Activated T-cell treated with anti-CD3 and anti-CD28 coated beads, Interleukin-2, amount 50 U/mL, for 48 hours (primary cell): ENCODE results near the gene CNTNAP1.
A peak's percentile ranks its signal among the peaks of the same experiment; 100 is the strongest.

ENCODE experiments used
- DNase-seq, 2 experiments: peaks; one replicate each; pipeline ENCODE4 v3.0.0-alpha.2; 2020

The CNTNAP1 gene

DNA sequence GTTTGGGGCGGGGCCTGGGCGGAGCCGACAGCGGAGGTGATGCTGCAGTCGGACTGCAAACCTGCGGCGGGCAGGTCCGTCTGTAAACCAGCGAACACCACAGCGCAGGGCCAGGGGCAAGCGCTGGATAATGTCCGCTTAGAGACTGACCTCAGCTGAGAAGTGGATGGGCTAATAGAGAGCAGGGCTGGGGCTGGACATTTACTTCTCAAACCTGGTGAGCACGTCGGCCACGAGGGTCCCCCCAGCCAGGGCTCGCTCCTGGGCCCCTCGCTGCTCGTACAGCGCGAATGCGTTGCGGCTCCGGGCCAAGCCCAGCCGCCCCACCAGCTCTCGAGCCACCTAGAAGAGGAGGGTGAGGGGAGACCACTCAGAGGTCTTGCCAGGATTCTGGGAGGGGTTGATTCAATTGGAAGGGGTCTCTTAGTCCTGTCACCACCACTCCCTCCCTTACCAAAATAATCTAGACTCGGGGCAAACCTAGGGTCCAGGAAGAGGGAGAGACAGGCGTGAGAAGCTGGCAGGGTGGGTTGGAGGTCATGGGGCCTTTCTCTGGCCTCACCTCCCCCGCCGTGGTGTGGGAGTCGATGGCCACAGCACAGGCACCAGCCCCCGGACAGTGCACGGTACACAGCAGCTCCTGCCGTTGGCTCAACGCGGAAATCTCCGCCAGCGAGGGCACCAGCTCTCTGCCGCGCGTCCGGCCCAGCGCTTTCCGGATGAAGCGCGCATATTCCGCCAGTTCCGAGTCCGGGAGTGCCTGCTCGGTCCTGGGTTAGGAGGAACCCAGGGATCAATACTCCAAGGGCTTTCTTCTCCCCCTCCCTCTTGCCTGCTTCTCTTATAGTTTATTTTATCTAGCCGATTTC is 11.3 kb upstream of the CNTNAP1 start:
- DNase-seq = no peak

DNA sequence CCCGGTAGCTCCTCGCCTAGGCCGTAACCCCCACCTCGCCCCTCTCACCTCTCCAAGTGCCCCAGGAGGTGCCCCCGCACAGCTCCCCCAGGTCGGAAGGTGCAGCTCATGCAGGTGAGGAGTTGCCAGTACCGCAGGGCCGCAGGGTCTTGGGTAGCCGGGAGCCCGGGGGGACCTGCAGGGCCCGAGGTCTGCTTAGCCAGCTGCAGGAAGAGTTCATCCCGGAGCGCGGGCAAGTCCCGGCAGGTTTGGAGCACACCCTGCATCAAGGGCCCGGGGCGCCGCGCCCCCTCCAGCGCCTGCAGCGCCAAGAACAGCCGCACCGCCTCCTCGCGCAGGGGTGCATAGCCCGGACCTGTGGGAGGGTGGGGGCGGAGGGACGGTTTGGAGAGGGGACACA is 10.3 kb upstream of the CNTNAP1 start:
- DNase-seq = no peak

DNA sequence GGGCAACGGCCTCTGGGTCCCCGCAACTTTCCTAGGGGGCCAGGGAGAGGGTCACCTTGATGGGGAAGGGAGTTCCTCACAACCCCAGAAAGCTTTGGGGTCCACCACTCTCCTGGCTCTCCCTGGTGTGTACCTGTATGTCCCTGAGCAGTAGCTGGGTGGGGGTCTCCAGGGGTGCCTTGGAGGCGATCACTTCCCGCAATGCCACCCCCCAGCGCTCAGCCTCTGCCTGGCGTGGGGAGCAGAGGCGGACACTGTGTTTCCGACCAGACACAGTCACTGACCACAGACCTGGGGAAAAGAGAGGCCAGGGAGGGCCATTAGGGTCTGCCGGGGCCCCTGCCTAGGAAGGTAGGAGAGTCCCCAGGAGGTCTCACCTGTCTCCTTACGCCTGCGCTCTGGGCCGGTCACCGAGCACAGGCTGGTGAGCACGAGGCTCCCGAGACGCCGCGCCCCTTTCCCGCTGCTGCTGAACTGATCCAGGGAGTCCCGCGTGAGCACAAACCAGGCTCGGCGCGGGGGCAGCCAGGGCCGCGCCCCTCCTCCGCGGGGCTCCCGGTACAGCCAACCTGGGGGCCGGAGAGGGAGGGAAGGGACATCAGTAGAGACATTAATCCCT is 9.0 kb upstream of the CNTNAP1 start:
- no peak for DNase-seq

DNA sequence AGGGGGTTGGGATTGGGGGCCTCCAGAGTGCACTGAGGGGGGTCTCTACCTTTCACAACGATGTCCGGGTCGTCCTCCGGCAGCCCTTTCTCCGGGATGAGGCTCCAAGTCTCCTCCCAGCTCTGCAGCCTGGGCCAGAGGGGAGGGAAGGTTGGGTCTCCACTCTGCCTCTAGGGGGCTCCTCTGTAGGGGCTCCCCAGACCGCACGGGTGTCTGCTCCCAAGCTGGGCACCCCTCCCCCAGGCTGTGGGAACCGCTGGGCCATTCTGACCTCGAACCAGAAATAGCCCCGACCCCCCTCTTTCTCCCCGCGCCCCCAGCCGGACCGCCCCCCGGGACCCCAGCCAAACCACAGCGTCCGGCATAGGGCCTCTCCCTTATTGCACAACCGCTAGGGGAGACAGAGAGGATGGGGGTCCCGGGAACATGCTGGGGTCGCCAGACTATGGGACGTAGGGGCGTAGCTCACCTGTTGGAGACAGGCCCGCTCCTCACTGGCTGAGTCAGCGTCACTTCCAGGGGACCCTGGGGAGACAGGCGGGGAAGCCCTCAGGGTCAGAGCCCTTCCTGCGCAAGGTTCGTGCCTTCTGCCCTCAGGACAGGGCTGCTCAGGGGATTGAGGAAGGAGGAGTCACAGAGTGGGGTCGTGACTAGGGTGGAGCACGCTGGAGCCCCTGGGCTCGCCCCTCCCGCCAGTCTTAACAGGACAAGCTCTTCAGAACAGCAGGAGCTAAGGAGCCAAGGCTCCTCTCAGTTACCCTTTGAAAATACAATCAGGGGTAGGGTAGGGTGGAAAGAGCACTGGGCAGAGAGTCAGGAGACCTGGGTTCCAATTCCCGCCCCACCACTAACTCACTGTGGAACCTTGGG is 8.2 kb upstream of the CNTNAP1 start:
- peak; percentile 43 to 54 for DNase-seq

DNA sequence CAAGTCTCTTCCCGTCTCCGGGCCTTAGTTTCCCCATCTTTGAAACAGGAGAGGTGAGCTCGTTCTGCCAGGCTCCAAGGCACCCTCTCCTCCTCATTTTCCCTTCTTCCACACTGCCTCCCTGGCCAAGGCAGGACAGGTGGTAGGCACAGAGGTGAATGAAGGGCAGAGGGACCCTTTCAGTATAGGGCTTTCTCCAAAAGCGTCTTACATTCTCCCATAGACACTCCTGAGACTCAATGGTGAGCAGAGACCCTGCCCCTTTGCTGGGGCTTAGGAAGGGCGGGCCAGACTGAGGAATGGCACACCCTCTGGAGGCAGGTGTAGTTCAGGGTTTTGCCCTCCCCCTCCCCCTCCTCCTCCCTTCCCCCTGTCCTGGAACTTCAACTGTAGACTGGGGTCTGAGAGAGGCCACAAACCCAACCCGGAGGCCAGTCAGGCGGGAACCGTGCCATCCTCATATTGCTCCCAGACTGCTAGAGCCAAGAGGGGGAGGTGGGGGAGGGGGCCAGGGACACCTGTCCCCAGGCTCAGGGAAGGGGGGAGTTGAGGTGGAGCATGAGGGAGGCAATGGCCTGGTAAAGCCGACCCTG is 7.5 kb upstream of the CNTNAP1 start:
- no peak for DNase-seq

DNA sequence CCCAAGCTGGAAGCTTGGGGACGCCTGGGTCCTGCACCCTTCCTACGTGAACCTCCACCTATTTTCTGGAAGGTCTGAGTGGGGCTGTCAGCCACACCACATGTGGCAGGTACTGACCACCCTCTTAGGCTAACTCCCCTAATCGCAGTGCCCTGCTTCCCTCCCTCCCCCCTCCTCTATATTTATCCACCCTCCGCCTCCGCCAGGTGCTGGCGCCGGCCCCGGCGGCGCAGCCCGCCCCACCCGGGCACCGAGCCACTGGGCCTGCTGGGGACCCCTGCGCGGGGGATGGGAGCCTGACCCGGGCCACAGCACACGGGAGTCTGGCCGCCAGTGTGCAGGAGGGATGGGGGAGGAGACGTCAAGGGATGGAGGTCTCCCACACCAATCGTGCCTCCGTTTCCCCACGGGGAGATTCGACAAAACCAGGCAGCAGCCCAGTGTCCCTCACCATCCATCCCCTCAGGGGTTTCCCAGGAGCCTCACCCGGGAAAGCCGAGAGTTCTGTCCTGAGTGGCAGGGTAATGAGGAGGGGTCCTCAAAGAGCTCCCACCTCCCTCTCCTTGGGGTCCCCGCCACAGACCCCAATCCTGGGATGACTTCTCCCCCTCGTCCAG is 6.9 kb upstream of the CNTNAP1 start:
- DNase-seq = no peak

DNA sequence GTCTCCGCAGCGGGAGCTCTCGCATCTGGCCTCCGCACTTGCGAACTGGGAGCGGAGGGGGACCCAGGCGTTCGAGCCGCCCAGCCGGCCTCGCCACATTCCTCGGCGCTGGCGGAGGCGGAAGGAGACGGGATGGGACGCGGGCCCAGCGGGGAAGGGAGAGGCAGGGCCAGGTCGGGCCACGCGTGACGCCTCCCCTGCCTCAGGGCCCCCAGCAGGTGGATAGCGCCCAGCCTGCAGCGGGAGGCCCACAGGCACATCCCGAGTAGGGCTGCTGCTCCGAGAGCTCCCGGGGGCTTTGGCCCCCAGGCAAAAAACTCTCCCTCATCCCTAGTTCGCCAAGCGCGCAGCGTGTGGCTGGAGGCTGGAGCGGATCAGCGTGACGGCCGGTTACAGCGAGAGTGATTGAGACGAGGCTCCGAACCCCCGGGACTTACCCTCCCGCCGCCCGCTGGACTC is 6.3 kb upstream of the CNTNAP1 start:
- peak in 1 of 2 experiments; percentile 42 for DNase-seq

DNA sequence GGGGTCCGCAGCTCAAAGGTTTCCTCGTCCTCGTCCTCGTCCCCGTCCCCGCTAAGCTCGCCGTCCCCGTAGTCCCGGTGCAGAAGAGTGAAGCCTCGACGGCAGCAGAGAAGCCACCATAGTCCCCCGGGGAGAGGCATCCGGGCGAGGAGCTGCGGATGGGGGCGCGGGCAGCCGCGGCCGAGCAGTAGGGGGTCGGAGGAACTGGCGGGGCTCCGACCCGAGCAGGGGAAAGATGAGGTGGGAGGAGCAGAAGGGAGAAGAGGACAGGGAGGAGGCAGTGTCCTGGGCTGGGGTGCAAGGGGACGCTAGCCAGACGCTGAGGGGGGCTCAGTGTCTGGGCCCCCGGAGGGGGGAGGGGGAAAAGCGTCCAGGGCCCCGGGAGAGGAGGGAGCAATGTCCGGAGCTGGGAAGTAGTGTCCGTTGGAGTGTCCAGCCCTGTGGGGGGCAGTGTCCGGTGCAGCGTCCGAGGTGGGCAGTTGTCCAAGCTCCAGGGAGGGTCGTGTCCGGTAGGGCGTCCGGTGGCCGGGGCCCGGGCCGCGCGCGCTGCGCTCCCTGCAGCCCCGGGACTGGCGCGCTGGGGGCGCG is 5.8 kb upstream of the CNTNAP1 start, which contains the start of gene PLEKHH3:
PLEKHH3 (minus strand) TSS at position 571 of the 588 bp plus-strand sequence; CDS start at position 140, 431 bp downstream.
- no peak for DNase-seq

DNA sequence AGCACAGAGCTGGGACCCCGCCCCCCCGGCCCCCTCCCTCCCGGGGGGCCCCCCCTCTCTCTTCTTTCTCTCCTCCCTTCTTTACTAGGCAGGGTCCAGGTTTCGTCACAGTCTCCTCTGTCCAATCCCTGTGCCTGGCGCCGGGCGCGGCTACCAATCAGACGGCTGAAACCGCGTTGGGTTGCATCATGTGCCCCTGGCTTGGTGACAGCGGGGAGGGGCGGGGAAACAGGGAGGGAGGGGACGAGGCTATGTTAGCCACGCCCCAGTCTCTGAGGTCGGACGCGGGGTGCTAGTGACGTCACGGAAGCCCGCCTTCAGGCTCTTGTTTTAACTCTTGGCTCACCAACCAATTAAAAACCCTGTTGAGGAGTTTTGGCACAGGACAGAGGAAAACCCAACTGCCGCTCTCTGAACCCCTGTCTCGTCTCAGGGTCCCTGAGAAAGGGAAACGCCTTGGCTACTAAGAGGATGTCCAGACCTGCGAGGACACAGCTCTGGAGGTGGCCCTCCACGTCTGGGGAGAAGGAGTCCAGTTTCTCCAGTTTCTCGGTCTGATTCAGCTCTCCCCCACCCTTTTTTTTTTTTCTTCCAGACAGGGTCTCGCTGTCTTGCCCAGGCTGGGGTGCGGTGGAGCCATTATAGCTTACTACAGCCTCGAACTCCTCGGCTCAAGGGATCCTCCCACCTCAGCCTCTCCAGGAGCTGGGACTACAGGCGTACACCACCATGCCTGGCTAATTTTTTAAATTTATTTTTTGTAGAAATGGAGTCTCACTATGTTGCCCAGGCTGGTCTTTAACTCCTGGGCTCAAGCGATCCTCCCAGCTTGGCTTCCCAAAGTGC is 5.1 kb upstream of the CNTNAP1 start:
- peak; percentile 99 for DNase-seq

DNA sequence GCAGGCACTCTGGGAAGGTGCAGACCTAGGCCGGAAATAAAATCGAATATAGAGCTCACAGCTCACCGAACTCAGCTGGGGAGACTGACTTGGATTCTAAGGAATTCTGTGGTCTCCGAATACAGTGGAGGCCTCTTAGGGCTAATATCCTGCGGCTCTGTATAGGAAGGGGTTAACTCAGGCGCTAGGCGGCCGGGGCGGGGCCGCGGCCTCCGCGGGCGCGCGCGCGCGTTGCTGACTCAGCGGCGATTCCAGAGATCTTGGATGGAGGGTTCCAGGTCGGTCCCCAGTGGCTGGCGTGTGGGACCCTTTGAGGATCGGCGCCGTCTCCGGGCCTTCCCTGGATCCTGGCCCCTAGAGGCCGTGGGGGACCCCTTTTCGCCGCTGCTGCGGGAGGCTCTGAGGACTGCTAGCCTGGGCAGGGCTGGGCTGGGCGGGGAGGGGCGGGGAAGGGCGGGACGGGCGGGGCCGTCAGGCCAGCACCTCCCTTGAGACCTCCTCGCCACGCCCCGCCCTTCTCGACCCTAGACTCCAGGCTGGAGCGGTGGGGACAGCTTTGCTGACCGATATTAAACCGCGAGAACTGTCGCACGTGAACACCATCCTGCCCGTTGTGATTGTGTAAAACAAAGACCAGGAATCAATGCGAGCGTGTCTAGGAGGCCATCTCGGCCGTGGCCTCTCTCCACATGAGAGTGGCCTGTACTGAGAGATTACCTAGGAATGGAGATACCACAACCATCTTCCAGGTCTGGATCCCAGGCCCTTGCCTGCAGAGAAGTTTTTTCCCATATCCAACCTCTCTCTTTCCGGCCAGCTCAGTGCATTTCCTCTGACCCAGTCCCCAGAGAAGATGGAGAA is 4.2 kb upstream of the CNTNAP1 start:
- peak; percentile 90 to 92 for DNase-seq

DNA sequence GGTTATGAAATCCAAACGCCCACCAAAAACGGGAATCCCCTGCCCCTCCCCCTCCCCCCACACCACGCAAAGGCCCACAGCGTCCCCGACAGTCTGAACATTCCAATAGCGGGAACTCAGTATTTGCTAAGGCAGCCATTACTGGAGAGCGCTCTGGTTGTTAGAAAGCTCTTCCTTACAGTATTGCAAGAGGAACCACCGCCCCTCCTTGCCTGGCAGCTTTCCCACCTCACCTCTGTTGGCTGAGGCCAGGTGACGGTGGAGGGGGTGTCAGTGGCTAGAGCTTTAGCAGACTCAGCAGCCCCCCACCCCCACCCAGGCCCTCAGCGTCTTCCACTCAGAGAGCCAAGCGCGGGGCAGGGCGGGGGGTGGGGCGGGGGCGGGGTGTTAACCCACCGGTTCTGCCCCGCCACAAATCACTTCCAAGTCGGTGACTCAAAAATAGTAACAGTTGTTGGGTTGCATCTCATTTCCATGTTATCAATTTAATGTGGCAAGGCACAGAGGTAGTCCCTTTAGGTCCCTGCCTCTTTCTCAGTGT is 3.3 kb upstream of the CNTNAP1 start:
- peak; percentile 72 to 74 for DNase-seq

DNA sequence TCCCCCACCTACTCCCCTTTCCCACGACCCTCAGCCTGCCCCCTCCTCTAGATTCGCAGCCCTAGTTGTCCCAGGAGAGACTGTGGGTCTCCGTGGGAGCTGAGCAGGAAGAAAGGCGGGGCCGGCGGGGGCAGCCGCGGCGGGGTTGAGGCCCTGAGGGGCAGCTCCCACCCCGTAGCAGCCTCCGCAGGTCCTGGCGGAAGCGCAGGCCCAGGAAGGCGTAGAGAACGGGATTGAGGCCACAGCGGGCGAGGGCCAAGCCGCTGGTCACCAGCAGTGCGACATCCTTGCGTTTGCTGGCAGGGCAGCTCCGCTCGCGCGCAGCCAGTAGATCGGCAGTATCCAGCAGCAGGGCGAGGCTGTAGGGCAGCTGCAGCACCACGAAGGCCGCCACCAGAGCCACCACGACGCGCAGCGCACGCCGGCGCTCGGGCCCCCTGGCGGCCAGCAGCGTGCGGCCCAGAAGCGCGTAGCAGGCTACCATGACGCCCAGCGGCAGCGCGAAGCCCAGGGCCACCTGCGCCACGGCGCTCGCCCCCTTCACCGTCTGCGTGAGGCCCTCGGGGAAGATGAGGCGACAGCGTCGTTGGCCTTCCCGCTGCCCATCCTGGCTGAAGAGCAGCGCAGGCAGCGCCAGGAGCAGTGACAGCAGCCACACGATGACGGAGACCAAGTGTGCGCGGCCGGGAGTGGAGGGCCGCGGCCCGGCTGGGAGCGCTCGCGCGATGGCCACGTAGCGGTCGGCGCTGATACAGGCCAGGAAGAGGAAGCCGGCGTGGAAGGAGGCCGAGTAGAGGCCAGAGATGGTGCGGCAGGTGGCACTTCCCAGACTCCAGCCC is 2.6 kb upstream of the CNTNAP1 start:
- DNase-seq = peak; percentile 80 to 87

DNA sequence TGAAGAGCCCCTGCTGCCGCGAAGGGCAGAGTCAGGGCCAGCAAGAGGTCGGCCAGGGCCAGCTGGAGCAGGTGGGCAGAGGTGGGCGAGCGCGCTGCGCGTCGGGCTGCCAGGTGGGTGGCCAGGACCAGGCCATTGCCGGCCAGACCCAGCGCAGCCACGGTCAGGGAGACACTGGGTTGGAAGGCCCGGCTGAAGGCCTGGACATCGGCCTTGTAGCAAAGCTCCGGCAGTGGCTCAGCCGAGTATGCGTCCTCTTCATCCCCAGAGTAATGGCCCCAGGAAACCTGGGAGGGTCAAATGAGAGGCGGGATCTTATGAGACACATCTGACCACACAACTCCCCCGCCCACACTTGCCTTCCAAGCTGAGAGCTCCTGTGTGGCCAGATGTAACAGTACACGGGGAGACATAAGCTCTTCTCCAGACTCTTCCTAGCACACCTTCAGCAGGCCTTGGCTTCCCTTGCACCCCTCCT is 2.0 kb upstream of the CNTNAP1 start:
- no peak for DNase-seq

DNA sequence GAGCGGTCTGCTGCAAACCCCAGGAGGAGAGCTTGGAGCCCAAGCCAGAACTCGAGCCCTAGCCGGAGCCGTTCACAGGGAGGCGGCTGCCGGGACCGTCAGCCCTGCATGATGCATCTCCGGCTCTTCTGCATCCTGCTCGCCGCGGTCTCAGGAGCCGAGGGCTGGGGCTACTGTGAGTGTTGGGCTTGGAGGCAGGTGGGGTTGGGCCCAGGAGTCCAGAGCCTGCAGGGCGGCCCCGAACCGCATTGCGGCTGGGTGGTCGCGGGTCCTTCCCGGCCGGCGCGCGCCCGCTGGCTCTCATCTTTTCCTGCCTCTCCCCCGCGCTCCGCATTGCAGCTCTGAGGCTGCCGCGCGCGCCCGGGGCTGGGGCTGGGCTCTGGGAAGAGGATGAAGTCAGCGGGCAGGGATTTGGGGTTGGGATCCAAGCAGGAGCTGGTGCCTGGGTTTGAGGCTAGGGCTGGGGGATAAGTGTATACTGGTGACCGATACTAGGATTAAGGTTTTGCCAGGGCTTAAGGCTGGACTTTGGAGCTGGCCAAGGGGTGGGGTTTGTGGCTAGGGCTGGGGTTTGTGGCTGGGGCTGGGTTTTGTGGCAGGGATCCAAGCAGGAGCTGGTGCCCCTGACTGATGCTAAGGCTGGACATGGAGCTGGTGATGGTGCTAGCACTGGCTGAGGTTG is 532 bp downstream of the CNTNAP1 start:
- DNase-seq = peak; percentile 46 to 61

DNA sequence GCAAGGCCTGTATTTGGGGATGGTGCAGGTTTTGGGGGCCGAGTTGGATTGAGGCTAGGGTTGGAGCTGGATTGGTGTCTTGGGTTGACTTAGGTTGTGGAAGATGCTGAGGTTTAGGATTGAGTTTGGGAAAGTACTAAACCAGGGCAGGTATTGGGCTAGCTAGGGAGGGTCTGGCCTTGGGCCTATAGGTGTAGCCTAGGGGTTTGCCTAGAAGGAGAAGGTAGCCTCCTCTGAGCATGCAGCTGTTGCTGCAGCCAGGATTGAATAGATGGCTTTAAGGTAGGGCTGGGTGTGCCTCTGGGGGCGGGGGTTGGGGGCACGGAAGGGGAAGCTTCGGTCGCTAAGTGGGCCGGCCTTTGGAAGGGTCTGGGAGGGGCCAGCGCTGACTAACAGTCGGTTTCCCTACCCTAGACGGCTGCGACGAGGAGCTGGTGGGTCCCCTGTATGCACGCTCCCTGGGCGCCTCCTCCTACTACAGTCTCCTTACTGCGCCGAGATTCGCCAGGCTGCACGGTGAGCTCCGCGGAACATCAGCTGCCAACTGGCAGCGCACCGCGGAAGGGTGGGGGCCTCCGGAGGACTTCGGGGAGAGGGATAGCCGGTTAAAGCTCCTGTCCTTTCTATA is 1.2 kb downstream of the CNTNAP1 start:
- DNase-seq = peak in 1 of 2 experiments; percentile 35

DNA sequence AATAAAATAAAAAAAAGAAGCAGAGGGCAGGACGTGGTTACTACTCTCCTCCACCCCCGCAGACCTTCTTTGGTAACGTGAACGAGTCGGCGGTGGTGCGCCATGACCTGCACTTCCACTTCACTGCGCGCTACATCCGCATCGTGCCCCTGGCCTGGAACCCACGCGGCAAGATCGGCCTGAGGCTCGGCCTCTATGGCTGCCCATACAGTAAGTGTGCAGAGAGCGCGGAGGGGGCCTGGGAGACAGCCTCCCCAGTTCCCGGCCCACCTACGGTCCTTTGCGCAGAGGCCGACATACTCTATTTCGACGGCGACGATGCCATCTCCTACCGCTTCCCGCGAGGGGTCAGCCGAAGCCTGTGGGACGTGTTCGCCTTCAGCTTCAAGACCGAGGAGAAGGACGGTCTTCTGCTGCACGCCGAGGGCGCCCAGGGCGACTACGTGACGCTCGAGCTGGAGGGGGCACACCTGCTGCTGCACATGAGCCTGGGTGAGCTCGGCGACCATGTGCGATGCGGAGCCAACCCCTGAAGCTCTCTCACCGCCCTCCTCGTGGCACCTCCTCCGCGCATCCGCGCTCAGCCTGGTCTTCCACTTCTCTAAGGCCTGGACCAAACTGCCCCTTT is 2.7 kb downstream of the CNTNAP1 start:
- DNase-seq = no peak

DNA sequence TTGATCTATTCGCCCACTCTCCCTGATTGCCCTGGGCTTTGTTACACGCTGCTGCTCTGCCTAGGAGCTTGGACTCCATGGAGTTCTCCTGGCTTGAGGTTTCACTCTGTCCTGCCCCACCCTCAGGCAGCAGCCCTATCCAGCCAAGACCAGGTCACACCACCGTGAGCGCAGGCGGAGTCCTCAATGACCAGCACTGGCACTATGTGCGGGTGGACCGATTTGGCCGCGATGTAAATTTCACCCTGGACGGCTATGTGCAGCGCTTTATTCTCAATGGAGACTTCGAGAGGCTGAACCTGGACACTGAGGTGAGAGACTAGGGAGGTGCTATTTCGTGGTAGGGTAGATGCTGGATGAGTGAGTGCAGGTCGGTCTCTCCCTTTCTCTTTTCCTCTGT is 3.5 kb downstream of the CNTNAP1 start:
- no peak for DNase-seq
